HCT116 (cell line): Measurements from ENCODE around the gene KCTD14. TPM values are rescaled to one million over a fixed set of nuclear protein-coding genes. Genes with fewer than 3 reads are reported as not detected.

Experiments
- ATAC-seq: fragments of 200-7000 bp; cut with Tn5 transposase; 2 replicates; pipeline ENCODE4 v1.9.1; 2020; ENCODE audit warnings: mild to moderate bottlenecking, moderate library complexity
- BruUV-seq: library from RNA; stranded (reverse); fragments of 400-500 nt; replicated peaks from 2 replicates; lab custom pipeline; 2021; lab: Mats Ljungman, UMichigan
- CTCF ChIA-PET: fragments of 300-600 bp; sonication (Branson Sonifier 250); formaldehyde crosslinking; loops from one replicate; lab custom pipeline; 2021; ENCODE audit warnings: antibody characterized with exemption; lab: Charles Lee
- POLR2A ChIA-PET: fragments of 300-600, 350-600 bp; sonication (Branson Sonifier 250); formaldehyde crosslinking; loops from one replicate; lab custom pipeline; 2021; ENCODE audit warnings: antibody characterized with exemption; lab: Charles Lee
- RAD21 ChIA-PET, 2 experiments: fragments of 300-600 bp; sonication (Branson Sonifier 250); formaldehyde crosslinking; loops; one replicate each; lab custom pipeline; 2023; ENCODE audit warnings: low total read pairs in 2 of 2; ENCODE audit not compliant: uncharacterized antibody in 2 of 2, unreplicated experiment in 2 of 2, low non-redundant PET in 1 of 2; lab: Charles Lee
- DNase-seq: peaks from one replicate; pipeline ENCODE4 v3.0.0-alpha.2; 2010; ENCODE audit warnings: low read depth, low spot score
- H2AFZ ChIP-seq: fragments of 200-600 bp; shearing (Covaris generic), sonication (generic); 2 replicates; pipeline ENCODE4 v1.6.1; 2017; ENCODE audit warnings: low read depth, mixed run types, mixed read lengths, antibody characterized with exemption, low read length; ENCODE audit not compliant: poor library complexity, severe bottlenecking
- H3K27ac ChIP-seq: 2 replicates; pipeline ENCODE4 v1.5.1; 2012; ENCODE audit warnings: low read depth, low read length
- H3K27me3 ChIP-seq: fragments of 200-600 bp; sonication (generic); 2 replicates; pipeline ENCODE4 v1.6.1; 2016; ENCODE audit warnings: mixed run types, low read length, mixed read lengths; ENCODE audit not compliant: insufficient read depth
- H3K36me3 ChIP-seq, 2 experiments: fragments of 200-500 bp in 1 of 2; fragments of 200-600 bp in 1 of 2; sonication (Bioruptor generic) in 1 of 2; sonication (generic) in 1 of 2; 2 replicates each; pipeline versions ENCODE4 v1.5.1 to v1.6.1; 2014 to 2016; ENCODE audit warnings: low read length in 2 of 2, inconsistent platforms in 1 of 2, mixed read lengths in 1 of 2, mixed run types in 1 of 2; ENCODE audit not compliant: insufficient read depth in 2 of 2, control insufficient read depth in 1 of 2
- H3K4me1 ChIP-seq, 2 experiments: fragments of 200-600 bp in 1 of 2; sonication (generic) in 1 of 2; 2 replicates each; pipeline versions ENCODE4 v1.5.1 to v1.6.1; 2012 to 2017; ENCODE audit warnings: low read length in 2 of 2, inconsistent platforms in 1 of 2, mild to moderate bottlenecking in 1 of 2, mixed read lengths in 1 of 2, mixed run types in 1 of 2, moderate library complexity in 1 of 2; ENCODE audit not compliant: insufficient read depth in 2 of 2, control insufficient read depth in 1 of 2
- H3K4me2 ChIP-seq: fragments of 200-600 bp; sonication (generic); 2 replicates; pipeline ENCODE4 v1.6.1; 2017; ENCODE audit warnings: mixed run types, low read length, mixed read lengths
- H3K4me3 ChIP-seq, 2 experiments: fragments of 200-600 bp in 1 of 2; sonication (generic) in 1 of 2; replicated peaks in 1 of 2; 2 replicates each; pipeline ENCODE4 v1.5.1; 2011 to 2016; ENCODE audit warnings: low read length in 2 of 2, control low read depth in 1 of 2, low read depth in 1 of 2, mild to moderate bottlenecking in 1 of 2, mixed read lengths in 1 of 2, mixed run types in 1 of 2
- H3K79me2 ChIP-seq: fragments of 200-600 bp; sonication (generic); 2 replicates; pipeline ENCODE4 v1.6.1; 2017; ENCODE audit warnings: mild to moderate bottlenecking, mixed run types, low read length, moderate library complexity, mixed read lengths; ENCODE audit not compliant: insufficient read depth
- H3K9ac ChIP-seq: fragments of 200-600 bp; sonication (generic); 2 replicates; pipeline ENCODE4 v1.6.1; 2016; ENCODE audit warnings: low read length, mixed read lengths
- H3K9me2 ChIP-seq: fragments of 200-600 bp; sonication (generic), shearing (Covaris generic); 2 replicates; pipeline ENCODE4 v1.6.1; 2017; ENCODE audit warnings: mixed run types, mild to moderate bottlenecking, moderate library complexity; ENCODE audit not compliant: insufficient read depth
- H3K9me3 ChIP-seq, 2 experiments: fragments of 200-500 bp in 1 of 2; fragments of 200-600 bp in 1 of 2; sonication (Bioruptor generic) in 1 of 2; sonication (generic) in 1 of 2; 2 replicates each; pipeline ENCODE4 v1.6.1; 2014 to 2017; ENCODE audit warnings: low read length in 2 of 2, mixed read lengths in 2 of 2, inconsistent platforms in 1 of 2, low read depth in 1 of 2, mild to moderate bottlenecking in 1 of 2, mixed run types in 1 of 2, moderate library complexity in 1 of 2; ENCODE audit not compliant: control insufficient read depth in 1 of 2, insufficient read depth in 1 of 2
- H4K20me1 ChIP-seq: fragments of 200-600 bp; sonication (generic), shearing (Covaris generic); 2 replicates; pipeline ENCODE4 v1.6.1; 2017; ENCODE audit warnings: mixed run types, mild to moderate bottlenecking, moderate library complexity; ENCODE audit not compliant: insufficient read depth
- CBX3 ChIP-seq: IDR thresholded peaks from 2 replicates; pipeline ENCODE4 v1.6.1; 2012; ENCODE audit warnings: low read depth
- ELF1 ChIP-seq: IDR thresholded peaks from 2 replicates; pipeline ENCODE4 v1.6.1; 2012; ENCODE audit warnings: low read depth, borderline replicate concordance
- FOSL1 ChIP-seq: IDR thresholded peaks from 2 replicates; pipeline ENCODE4 v1.6.1; 2012; ENCODE audit warnings: low read depth
- SP1 ChIP-seq: IDR thresholded peaks from 2 replicates; pipeline ENCODE4 v1.6.1; 2012; ENCODE audit warnings: low read depth
- SRF ChIP-seq: IDR thresholded peaks from 2 replicates; pipeline ENCODE4 v1.6.1; 2012; ENCODE audit warnings: low read depth
- YY1 ChIP-seq: IDR thresholded peaks from 2 replicates; pipeline ENCODE4 v1.6.1; 2011; ENCODE audit warnings: low read length, low read depth, moderate library complexity, mild to moderate bottlenecking; ENCODE audit not compliant: insufficient replicate concordance; ENCODE audit errors: extremely low read depth
- ZFX ChIP-seq: fragments of 450-650 bp; IDR thresholded peaks from 2 replicates; pipeline ENCODE4 v1.6.1; 2017
- ZNF274 ChIP-seq: fragments of 200-500 bp; sonication (Bioruptor generic); IDR thresholded peaks from 2 replicates; pipeline ENCODE4 v1.6.1; 2014; ENCODE audit warnings: mild to moderate bottlenecking, low read depth, low read length, inconsistent platforms
- intact Hi-C: fragments of 100-400 bp; cut with micrococcal nuclease; formaldehyde crosslinking; loops from 2 replicates; pipeline ENCODE4 v1.10.0; 2022
- total RNA-seq: library from RNA; stranded (reverse); gene quantifications from one replicate; pipeline ENCODE4 v1.2.1, GENCODE V29; 2021; ENCODE audit not compliant: unreplicated experiment
- TF ChIP-seq, protein P1 (sequence below): IDR thresholded peaks from 2 replicates; pipeline ENCODE4 v1.6.1; 2012
- TF ChIP-seq, protein P2 (sequence below): IDR thresholded peaks from 2 replicates; pipeline ENCODE4 v1.6.1; 2012
- TF ChIP-seq, protein P3 (sequence below), 3 experiments: fragments of 200-600 bp in 1 of 3; sonication (generic) in 1 of 3; IDR thresholded peaks in 2 of 3; conservative IDR thresholded peaks in 1 of 3; 2 replicates each; pipeline ENCODE4 v1.5.1; 2012 to 2017; ENCODE audit warnings: low read depth in 2 of 3, low read length in 2 of 3, antibody characterized with exemption in 1 of 3, borderline replicate concordance in 1 of 3, control low read depth in 1 of 3, mild to moderate bottlenecking in 1 of 3, mixed read lengths in 1 of 3, mixed run types in 1 of 3, moderate library complexity in 1 of 3; ENCODE audit not compliant: insufficient read depth in 1 of 3
- TF ChIP-seq, protein P4 (sequence below): IDR thresholded peaks from 2 replicates; pipeline ENCODE4 v1.6.1; 2011; ENCODE audit warnings: mild to moderate bottlenecking, low read length, moderate library complexity; ENCODE audit not compliant: insufficient replicate concordance; ENCODE audit errors: extremely low read depth

KCTD14 gene
- total RNA-seq, 1 experiment from 2014 or later, result 15.2 TPM

DNA sequence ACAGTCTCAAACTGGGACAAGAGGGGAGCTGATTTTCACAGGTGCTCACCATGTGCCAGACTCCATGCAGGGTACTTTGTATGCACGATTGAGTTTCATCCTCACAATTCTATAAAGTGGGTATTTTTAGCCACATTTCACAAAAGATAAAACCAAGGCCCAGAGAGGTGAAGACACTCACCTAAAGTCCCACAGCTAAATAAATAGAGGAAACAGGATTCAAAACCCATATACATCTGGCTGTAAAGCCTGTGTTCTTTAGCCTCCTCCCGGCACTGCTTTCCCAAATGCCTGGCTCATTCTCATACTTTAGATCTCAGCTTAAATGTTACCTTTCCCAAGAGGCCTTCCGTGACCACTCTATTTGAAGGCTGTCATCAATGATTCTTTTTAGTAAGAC, 13.2 kb upstream of the KCTD14 start:
- Histone ChIP-seq H3K4me2 (no peak overlapping the region), H3K27ac (no peak overlapping the region), H2AFZ (no peak overlapping the region), H3K9me2 (no peaks in the 10 kb centered on the region), H3K4me3 (no peak overlapping the region), H3K9me3 (no peaks in the 10 kb centered on the region), H3K4me1 (peaks cover 42 to 56% of the 10 kb centered on the region in 2 experiments), H3K27me3 (no peaks in the 10 kb centered on the region), H3K9ac (no peak overlapping the region), H3K36me3 (no peaks in the 10 kb centered on the region), H4K20me1 (no peaks in the 10 kb centered on the region), H3K79me2 (no peaks in the 10 kb centered on the region)
- intact Hi-C loops, result no loop called here
- TF ChIP-seq CBX3, result no peak
- TF ChIP-seq, protein P1, sequence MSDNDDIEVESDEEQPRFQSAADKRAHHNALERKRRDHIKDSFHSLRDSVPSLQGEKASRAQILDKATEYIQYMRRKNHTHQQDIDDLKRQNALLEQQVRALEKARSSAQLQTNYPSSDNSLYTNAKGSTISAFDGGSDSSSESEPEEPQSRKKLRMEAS, result 0 out of 2 replicates have a peak, but pooled peaks have one; percentile 19
- TF ChIP-seq, protein P2, sequence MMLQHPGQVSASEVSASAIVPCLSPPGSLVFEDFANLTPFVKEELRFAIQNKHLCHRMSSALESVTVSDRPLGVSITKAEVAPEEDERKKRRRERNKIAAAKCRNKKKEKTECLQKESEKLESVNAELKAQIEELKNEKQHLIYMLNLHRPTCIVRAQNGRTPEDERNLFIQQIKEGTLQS, result no peak
- no peak for TF ChIP-seq SRF
- no peak for TF ChIP-seq SP1
- ChIA-PET CTCF (interaction anchor here (0.8 to 1.6 kb wide), 2 partner anchors 37 to 42 kb away, joined by 3 to 4 read pairs; partner anchors contain the start of gene INTS4), RAD21 (interaction anchor here in 1 of 2 experiments (0.6 kb wide), 1 partner anchor 15 kb away, joined by 6 read pairs; no protein-coding TSS in a partner anchor), POLR2A (no interaction called here)
- no peak for ATAC-seq
- no peak for DNase-seq
- BruUV-seq, result no TSS peak

DNA sequence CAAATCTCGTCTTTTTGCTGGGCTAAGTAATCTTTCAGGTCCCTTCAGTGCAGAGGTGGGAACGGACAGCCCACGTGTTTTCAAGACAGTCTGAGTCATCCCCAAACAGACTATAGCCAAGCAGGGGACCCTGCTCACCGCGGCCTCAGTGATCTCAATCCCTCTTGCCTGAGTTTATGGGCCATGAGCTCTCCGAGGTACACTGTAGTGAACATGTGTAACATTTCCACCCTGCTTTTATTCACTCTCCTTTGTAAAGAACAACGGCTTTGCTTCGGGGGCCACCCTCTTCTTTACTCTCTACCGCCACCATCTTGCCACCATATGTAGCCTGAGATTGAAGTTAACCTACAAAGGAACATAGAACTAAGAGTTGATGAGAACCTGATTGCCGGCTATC, 11.5 kb upstream of the KCTD14 start:
- ChIA-PET POLR2A (no interaction called here), CTCF (interaction anchor here (0.8 kb wide), 1 partner anchor 11 kb away, joined by 3 read pairs; no protein-coding TSS in a partner anchor), RAD21 (no interaction called here)
- Histone ChIP-seq H3K27me3 (no peaks in the 10 kb centered on the region), H3K4me3 (no peak overlapping the region), H3K9me3 (no peaks in the 10 kb centered on the region), H4K20me1 (no peaks in the 10 kb centered on the region), H3K36me3 (no peaks in the 10 kb centered on the region), H3K4me2 (no peak overlapping the region), H3K79me2 (no peaks in the 10 kb centered on the region), H3K4me1 (peaks cover 41 to 53% of the 10 kb centered on the region in 2 experiments), H2AFZ (no peak overlapping the region), H3K9ac (no peak overlapping the region), H3K27ac (no peak overlapping the region), H3K9me2 (no peaks in the 10 kb centered on the region)
- intact Hi-C loops, result no loop called here
- no TSS peak for BruUV-seq
- TF ChIP-seq ZNF274 (no peak), FOSL1 (no peak), YY1 (no peak), SP1 (no peak), ELF1 (no peak), SRF (no peak), ZFX (no peak)
- TF ChIP-seq, protein P2, result no peak
- TF ChIP-seq, protein P1, result no peak
- TF ChIP-seq, protein P3, sequence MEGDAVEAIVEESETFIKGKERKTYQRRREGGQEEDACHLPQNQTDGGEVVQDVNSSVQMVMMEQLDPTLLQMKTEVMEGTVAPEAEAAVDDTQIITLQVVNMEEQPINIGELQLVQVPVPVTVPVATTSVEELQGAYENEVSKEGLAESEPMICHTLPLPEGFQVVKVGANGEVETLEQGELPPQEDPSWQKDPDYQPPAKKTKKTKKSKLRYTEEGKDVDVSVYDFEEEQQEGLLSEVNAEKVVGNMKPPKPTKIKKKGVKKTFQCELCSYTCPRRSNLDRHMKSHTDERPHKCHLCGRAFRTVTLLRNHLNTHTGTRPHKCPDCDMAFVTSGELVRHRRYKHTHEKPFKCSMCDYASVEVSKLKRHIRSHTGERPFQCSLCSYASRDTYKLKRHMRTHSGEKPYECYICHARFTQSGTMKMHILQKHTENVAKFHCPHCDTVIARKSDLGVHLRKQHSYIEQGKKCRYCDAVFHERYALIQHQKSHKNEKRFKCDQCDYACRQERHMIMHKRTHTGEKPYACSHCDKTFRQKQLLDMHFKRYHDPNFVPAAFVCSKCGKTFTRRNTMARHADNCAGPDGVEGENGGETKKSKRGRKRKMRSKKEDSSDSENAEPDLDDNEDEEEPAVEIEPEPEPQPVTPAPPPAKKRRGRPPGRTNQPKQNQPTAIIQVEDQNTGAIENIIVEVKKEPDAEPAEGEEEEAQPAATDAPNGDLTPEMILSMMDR (IDR thresholded peaks at IDR 0.05 in 2 of 3, conservative IDR thresholded peaks at IDR 0.05 in 1 of 3; ENCODE audit: borderline replicate concordance in 1 of 3, insufficient read depth in 1 of 3, low read depth in 2 of 3, low read length in 2 of 3), result no peak
- TF ChIP-seq, protein P4, sequence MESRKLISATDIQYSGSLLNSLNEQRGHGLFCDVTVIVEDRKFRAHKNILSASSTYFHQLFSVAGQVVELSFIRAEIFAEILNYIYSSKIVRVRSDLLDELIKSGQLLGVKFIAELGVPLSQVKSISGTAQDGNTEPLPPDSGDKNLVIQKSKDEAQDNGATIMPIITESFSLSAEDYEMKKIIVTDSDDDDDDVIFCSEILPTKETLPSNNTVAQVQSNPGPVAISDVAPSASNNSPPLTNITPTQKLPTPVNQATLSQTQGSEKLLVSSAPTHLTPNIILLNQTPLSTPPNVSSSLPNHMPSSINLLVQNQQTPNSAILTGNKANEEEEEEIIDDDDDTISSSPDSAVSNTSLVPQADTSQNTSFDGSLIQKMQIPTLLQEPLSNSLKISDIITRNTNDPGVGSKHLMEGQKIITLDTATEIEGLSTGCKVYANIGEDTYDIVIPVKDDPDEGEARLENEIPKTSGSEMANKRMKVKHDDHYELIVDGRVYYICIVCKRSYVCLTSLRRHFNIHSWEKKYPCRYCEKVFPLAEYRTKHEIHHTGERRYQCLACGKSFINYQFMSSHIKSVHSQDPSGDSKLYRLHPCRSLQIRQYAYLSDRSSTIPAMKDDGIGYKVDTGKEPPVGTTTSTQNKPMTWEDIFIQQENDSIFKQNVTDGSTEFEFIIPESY, result no peak
- ATAC-seq (no peak), DNase-seq (no peak)
